Stimulated activated CD4-positive, alpha-beta T cell treated with anti-CD3 and anti-CD28 coated beads, Interleukin-12 subunit alpha, Interleukin-12 subunit beta, amount 100 ng/mL, for 24 hours (primary cell): ENCODE data around the gene TAOK1.

Experiments
- DNase-seq, 2 experiments: peaks; one replicate each; pipeline ENCODE4 v3.0.0-alpha.2; 2020; ENCODE audit warnings: low read depth in 2 of 2

TAOK1 gene

DNA sequence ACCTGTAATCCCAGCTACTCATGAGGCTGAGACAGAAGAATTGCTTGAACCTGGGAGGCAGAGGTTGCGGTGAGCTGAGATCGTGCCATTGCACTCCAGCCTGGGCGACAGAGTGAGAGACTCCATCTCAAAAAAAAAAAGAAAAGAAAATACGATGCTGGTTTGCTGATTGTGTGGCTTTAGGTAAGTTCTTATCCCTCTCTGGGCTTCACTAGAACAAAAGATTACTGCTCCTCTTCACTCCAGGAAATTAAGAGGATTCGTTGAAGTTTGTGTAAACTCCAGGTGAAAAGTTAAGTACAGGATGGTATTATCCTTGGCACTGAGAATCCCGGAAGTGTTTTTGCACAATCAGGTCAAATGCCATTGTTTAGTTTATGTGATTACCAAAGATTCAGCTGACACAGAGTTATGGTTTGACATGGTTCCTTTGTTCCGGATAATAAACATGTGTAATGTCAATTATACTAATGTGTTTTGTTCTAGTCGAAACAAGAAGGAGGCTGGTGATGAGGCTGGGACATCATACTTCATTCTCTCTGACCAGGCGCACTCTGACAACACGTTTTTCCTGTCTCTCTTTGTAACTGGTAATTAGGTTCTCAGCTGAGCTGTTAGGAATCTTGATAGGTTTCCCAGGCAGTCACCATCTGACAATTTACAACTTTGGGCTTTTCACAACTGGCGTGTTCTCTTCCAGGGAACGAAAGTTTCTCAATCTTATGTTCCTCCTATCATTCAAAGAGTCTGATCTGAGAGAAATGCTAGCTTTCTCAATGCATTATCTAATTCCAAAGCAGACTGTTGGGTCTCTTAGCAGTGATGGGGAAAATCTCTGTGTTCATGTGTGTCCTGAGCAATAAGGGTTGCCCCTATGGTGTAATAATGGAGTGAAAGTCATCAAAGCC is 10.8 kb upstream of the TAOK1 start:
- DNase-seq: no peak

DNA sequence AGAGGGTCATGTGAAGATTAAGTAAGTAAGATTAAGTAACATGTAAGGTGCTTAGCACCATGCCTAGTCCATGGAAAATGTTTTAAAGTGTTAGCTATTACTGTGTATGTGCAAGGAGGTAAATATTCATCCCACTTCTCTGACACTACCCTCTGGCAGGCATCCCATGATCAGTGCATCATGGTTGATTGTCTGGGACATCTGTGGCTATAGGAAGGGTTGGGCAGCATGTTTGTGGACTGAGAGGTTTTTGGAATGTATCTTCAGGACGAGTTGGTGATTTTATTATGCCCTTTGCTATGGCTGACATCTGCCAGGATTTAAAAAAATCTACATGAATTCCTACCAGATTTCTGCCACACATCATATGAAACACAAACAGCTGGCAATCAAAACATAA is 6.5 kb upstream of the TAOK1 start:
- no peak for DNase-seq

DNA sequence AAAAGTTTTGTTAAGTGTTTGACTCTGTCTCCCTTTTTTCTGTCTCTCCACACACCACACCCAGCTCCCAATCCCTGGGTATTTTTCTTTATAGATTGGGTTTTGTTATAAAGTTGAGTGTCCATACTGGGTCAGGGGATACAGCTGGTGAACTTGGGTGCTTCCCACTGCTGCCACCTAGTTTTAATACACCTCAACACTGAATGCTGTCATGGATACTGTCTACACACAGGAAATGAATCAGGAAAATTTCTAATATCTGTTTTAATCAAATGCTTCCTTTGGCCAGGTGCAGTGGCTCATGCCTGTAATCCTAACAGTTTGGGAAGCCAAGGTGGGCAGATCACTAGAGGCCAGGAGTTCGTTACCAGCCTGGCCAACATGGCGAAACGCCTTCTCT is 5.3 kb upstream of the TAOK1 start:
- DNase-seq: no peak

DNA sequence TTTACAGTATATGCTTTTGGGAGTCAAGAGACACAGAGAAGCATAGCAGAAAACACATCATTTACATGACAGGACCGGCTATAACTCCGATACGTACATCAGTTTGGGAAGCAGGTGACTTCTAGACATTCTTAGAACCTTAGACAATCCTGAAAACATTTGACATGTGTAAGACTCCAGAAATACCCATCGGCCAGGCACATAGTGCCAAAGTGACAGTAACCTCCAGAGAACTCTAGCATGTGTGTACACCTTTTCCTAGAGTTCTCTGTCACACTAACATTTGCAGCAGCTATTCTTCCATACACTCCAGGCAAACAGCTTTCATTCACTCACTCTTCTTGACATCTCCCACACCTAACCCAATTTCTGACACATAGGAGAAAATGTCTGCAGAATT is 3.4 kb upstream of the TAOK1 start:
- no peak for DNase-seq

DNA sequence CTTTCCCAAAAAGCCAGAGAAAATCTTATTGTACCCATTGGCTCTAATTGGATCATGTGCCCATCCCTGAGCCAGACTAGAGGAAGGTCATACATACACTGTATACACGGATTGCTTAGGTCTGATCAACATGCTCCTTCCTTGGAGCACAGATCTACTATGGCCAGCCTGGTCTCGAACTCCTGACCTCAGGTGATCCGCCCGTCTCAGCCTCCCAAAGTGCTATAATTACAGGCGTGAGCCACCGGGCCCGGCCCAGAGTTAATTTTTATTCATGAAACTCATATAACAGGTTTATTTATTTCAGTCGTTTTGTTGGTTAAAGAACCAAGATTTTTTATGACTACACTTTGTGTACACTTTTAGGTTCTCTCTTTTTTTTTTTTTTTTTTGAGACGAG is 1.2 kb upstream of the TAOK1 start:
- no peak for DNase-seq

DNA sequence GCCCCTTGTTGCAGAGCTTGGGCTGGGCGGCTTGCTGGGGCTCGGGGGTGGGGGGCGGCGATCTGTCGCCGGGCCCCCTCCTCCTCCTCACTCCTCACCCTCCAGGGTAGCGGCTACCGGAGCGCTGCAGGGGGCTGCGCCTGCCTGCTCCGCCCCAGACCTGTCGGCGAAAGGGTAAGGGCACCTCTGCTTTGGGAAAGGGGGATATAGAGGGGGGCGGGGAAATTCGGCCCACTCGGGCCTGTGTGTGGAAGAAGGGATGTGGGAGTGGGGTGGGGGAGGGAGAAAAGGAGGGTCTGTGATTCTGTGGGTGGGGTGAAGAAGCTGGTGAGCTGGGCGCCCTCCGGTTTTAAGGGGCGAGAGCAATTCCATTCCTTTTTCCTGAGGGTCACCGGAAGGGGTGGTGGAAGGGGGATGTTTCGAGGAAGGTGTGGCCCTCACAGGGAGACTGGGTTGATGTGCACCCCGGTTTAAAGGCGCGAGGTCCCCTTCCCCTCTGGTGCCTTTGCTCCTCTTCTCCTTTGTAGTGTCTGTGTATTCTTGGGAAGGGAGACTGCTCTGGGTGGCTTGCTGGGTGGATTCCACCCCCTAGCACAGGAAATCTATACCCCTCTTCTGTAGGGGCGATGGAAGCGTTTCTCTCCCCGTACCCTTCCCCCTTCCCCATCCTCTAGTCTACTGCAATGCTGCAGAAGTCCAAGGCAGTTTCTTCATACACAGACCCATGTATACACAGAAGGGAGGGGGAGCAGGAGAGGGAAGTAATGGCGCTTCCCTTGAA is 878 bp downstream of the TAOK1 start:
- no peak for DNase-seq

DNA sequence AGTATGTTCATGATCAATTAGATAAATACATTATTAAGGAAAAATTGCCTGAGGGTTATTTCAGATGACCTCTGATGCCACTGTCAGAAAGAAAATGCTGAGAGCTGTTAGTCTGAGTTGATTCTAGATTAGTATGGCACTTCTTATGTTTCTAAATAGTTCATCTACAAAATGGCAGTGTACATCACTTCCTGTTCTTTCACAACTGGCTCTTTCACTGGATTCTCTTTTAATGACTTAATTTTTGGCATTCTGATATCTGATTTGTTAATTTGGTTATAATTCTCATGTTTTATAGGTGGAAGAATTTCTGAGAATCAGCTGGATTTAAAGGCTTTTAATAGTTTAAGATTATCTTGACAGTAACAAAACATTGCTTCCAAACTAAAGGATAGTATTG is 3.3 kb downstream of the TAOK1 start:
- DNase-seq: no peak

DNA sequence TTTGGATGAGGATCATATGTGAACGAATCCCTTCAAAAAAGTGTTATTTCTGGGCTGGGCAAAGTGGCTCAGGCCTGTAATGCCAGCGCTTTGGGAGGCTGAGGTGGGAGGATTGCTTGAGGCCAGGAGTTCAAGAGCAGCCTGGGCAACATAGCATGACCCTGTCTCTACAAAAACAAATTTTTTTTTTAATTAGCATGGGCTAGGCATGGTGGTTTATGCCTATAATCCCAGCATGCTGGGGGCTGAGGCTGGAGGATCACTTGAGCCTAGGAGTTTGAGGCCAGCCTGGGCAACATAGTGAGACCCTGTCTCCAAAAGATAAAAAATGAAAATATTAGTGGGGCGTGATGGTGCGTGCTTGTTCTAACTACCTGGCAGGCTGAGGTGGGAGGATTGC is 4.6 kb downstream of the TAOK1 start:
- no peak for DNase-seq

DNA sequence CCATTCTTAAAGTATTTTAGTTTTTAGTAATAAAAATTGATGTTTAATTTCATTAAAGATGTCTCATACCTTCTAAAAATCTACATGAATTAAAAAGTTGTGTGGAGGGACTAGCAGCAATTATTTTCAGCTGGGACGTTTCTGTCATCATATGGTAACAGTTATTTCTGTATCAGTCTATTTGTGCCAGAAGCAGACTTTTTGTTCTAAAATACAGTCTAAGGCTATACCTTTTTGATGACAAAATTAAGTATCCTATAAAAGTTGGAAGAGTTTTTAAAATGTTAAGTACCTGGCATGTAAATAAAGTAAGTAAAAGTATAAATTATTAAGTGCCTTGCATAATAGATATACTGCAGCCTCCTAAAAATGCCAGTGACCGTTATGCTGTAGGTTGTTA is 5.9 kb downstream of the TAOK1 start:
- no peak for DNase-seq

DNA sequence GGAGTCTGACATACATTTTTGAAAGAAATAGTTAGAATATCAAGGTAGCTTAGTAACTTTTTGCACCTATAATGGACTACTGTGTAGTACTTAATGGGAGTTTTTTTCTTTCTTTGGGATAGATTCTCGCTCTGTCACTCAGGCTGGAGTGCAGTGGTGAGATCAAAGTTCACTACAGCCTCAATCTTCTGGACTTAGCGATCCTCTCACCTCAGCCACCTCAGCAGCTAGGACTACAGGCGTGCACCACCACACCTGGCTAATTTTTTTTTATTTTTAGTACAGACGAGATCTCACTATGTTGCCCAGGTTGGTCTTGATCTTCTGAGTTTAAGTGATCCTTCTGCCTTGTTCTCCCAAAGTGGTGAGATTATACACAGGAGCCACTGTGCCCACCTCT is 9.5 kb downstream of the TAOK1 start:
- DNase-seq: no peak

DNA sequence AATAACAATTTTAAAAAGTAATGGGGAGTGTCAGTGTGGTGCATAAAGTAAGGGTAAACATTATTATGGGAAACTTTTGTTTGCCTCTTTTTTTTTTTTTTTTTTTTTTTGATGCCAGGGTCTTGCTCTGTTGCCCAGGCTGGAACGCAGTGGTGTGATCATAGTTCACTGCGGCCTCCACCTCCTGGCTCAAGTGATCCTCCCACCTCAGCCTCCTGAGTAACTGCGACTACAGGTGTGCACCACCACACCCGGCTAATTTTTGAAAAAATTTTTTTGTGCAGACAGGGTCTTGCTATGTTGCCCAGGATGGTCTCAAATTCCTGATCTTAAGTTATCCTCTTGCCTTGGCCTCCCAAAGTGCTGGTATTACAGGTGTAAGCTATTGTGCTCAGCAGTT is 10.7 kb downstream of the TAOK1 start:
- DNase-seq: no peak

DNA sequence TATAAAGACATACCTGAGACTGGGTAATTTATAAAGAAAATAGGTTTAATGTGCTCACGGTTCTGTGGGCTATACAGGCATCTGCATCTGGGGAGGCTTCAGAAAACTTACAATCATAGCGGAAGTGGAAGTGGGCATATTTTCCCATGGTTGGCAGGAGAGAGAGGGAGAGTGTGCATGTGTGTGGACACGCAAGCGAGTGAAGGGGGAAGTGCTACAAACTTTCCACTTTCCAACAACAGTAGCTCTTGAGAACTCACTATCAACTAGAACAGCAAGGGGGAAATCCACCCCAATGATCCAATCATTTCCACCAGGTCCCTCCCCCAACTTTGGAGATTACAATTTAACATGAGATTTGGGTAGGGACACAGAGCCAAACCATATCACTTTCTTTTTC is 11.1 kb downstream of the TAOK1 start:
- DNase-seq: no peak

DNA sequence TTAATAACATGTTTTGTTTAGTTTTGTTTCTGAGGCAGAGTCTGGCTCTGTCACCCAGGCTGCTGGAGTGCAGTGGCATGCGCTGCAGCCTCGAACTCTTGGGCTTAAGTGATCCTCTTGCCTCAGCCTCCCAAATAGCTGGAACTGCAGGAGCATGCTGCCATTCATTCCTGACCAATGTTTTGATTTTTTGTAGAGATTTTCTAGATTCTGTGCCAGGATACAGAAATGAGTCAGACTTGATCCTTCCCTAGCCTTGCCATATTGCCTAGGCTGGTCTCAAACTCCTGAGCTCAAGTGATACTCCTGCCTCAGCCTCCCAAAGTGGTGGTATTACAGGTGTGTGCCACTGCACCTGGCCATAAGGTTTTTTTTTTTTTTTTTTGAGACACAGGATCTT is 17.7 kb downstream of the TAOK1 start:
- DNase-seq: no peak

DNA sequence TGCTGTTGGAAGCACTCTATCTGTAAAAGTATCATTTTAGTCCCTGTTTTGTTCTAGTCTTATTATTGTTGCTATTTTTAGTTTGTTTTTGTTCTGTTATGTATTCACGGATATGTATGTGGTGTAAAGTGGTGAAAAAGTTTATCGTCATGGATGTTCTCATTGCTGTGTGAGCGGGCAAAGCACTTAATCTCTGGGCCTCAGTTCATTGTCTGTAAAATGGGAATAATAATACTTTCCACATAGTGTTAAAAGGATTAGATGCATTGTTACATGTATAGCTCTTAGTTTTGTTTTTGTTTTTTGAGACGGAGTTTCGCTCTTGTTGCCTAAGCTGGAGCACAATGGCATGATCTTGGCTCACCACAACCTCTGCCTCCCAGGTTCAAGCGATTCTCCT is 19.8 kb downstream of the TAOK1 start:
- DNase-seq: no peak

DNA sequence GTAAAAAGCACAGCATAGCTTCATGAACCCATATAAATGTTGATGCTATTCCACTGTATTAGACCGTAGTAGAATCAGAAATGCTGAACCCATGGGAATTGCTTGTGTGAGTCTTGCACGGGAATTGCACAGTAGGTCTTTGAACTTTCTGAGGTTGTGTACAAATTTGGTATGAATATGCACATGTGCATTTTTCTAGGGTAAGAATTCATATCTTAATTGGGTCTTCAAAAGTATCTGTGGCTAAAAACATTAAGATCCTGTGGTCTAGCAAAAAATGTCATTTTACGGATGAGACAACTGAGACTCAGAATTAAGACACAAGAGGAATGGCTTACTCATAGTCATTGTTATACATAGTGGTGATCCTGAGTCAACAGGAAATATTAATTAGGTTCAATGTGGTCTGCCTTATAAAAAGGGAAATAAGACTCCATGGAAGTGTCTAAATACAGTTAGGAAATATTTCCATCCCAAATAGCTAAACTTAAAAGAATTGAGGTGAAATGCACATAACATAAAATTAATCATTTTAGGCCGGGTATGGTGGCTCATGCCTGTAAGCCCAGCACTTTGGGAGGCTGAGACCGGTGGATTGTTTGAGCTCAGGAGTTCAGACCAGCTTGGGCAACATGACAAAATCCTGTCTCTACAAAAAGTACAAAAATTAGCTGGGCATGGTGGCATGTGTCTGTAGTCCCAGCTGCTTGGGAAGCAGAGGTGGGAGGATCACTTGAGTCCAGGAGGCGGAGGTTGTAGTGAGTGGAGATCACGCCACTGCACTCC is 22.8 kb downstream of the TAOK1 start:
- DNase-seq: no peak

DNA sequence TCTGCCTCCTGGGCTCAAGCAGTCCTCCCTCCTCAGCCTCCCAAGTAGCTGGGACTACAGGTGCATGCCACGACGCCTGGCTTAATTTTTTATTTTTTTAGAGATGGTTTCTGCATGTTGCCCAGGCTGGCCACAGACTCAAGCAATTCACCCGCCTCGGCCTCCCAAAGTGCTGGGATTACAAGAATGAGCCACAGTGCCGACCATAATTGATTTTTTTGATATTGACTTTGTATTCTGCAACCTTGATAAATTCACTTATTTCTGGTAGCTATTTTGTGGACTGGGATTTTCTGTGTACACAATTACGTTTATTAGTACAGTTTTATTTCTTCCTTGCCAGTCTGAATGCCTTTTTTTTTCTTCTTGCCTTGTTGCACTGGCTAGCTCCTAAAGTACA is 30.0 kb downstream of the TAOK1 start:
- DNase-seq: no peak

DNA sequence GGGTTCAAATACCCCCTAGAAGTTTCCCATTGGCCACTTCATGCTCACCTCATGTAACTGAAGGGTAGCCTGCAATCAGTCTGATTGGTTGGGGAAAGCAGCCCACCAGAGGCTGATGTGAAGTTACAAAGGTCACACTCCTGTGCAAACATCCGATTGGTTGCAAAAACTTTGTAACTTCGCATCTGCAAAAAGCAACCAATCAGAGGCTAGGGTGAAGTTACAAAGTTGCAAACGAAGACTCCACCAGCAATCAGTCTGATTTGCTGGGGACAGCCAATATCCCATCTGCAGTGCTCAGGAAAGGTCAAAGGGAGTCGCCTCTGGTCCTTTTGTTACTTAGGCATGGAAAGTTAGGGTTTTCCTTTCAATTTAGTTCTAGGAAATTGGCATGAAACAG is 40.1 kb downstream of the TAOK1 start:
- no peak for DNase-seq

DNA sequence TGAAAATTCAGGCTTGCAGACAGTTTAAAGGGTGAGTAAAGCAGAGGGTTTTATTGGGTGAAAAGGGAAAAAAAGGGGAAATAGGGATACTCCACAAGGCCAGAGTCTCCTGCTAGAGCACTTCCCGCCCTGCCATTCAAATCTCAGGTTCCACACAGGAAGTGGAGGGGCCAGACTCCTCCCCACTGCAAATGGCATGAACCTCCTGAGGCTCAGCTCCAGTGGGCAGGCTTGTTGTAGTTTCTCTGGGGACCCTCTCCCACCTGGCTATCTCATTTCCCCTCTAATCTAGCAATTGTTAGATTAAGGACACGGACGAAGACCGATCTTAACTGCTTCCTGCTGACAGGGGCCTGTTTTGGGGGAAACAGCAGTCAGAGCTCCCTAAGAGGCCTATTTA is 43.4 kb downstream of the TAOK1 start:
- no peak for DNase-seq

DNA sequence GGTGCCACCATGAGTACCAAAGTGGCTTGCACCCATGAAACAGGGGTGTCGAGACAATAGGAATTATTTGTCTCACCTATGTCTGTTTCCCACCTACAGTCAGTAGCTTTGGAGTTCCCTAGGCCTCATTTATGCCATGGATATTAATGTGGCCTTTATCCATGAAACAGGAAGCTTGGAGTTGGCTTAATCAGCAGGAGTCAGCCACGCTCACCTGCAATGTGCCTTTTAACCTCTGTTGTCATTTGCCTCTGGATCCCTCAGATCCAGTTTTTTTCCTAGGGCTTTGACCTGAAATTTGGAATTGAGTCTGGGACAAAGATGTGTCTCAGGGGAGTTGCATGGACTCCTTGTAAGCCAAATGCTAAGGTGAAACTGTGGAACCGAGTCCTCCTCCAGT is 44.4 kb downstream of the TAOK1 start:
- no peak for DNase-seq

DNA sequence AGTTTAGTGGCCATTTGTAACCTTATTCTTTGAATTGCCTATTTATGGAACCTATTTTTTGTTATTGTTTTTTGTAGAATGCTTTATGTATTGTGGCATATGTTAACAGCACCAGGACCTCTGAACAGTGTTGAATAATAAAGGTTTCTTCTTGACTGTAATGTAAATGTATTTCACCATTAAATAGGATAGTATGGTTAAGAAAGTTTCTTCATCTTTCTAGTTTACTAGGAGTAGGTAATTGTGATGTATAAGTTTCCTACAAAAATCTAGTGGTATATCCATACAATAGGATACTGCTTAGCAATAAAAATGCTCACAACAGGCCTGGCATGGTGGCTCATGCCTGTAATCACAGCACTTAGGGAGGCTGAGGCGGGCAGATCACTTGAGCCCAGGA is 52.3 kb downstream of the TAOK1 start:
- no peak for DNase-seq

DNA sequence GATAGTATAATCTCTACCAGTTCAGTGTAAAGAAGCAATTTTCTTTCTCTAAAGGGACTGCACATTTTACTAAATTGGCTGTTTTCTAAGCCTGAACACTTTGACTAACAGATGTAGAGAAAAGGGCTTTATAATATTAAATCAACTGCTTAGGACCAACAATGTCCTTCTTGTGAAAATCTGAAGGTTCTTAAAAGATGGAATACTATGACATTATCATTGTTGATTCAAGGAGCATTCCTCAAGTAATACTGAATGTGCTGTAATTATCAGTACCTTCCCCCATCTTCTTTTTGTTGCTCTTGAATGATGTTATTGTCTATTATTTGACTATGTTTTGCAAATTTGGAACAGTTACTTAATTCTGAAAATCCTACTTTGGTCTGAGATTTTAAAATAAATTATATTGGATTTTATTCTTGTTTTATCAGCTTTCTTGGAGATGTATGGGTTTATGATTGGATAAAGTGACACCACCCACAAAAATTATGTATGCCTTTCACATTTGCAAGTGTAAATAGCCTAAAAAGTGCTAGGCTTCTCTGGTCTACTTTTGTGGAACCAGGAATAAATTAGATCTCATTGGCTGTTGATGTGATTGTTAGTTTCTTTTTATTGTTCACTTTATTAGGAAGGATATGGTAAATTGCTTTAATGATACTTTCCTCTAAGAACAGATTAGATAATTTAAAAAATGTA is 53.0 kb downstream of the TAOK1 start:
- DNase-seq: no peak

DNA sequence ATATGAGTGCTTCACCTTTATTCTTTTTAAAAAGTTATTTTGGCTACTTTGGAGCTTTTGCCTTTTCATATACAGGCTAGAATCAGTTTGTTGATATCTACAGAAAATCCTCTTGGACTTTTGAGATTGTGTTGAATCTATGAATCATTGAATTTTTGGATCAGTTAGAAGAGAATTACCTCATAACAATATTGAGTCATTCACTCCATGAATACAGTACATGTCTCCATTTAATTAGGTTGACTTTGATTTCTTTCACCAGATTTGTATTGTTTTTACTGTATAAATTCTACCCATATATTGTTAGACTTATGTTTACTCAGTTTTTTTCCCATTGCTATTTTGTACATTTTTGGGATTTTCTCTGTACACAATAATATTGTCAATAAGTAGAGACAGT is 54.4 kb downstream of the TAOK1 start:
- DNase-seq: no peak
